Thyroid gland (tissue), 4 donors: Measurements from ENCODE around the gene MALL. TPM values are rescaled to one million over a fixed set of nuclear protein-coding genes. Genes with fewer than 3 reads are reported as not detected.
A peak's percentile ranks its signal among the peaks of the same experiment; 100 is the strongest.

ENCODE experiments used
- DNase-seq, 2 donors: peaks; one replicate each; pipeline ENCODE4 v3.0.0-alpha.2; 2019
- H3K27ac ChIP-seq, 3 donors: fragments of 200-600 bp; sonication (generic); 1 replicate in 2 of 3; 2 replicates in 1 of 3; pipeline ENCODE4 v1.5.1; 2016 to 2019; ENCODE audit warnings: mild to moderate bottlenecking in 1 of 3, moderate library complexity in 1 of 3
- H3K27me3 ChIP-seq: fragments of 200-600 bp; sonication (generic); one replicate; pipeline ENCODE4 v1.5.1; 2019
- H3K36me3 ChIP-seq, 2 donors: fragments of 200-600 bp; sonication (generic); one replicate each; pipeline ENCODE4 v1.5.1; 2016 to 2019
- H3K4me1 ChIP-seq, 2 donors: fragments of 200-600 bp; sonication (generic); one replicate each; pipeline ENCODE4 v1.5.1; 2017 to 2019
- H3K4me3 ChIP-seq, 3 donors: fragments of 200-600 bp; sonication (generic); replicated peaks in 1 of 3; 1 replicate in 2 of 3; 2 replicates in 1 of 3; pipeline ENCODE4 v1.5.1; 2016; ENCODE audit warnings: mild to moderate bottlenecking in 1 of 3
- H3K9me3 ChIP-seq: fragments of 200-600 bp; sonication (generic); one replicate; pipeline ENCODE4 v1.5.1; 2017
- POLR2A ChIP-seq, 2 donors: fragments of 450-650 bp; IDR thresholded peaks; one replicate each; pipeline ENCODE4 v1.6.1; 2017; ENCODE audit warnings: antibody characterized with exemption in 2 of 2, mild to moderate bottlenecking in 2 of 2, moderate library complexity in 1 of 2
- WGBS, 2 donors: methylation state at CpG; one replicate each; pipeline ENCODE4 v1.1.5; 2017; 5-methylcytosine and 5-hydroxymethylcytosine counted together
- intact Hi-C: fragments of 100-400 bp; cut with DNase I; formaldehyde crosslinking; loops from one replicate; pipeline ENCODE4 v1.15.1; 2023
- total RNA-seq, 4 donors: library from RNA; depleted of rRNA; stranded (reverse); fragments of >200 nt; gene quantifications; one replicate each; pipeline ENCODE4 v1.2.3, GENCODE V29; 2016
- TF ChIP-seq, protein P1 (sequence below), 6 experiments: fragments of 200-600 bp in 3 of 6; fragments of 450-650 bp in 3 of 6; sonication (generic) in 3 of 6; IDR thresholded peaks; one replicate each; pipeline ENCODE4 v1.5.1; 2016 to 2019; ENCODE audit warnings: antibody characterized with exemption in 6 of 6, mild to moderate bottlenecking in 2 of 6, inconsistent platforms in 1 of 6, moderate library complexity in 1 of 6

Gene MALL
- total RNA-seq, 4 donors from 2014 or later, result 13.3 to 54.4 (median 25.0) TPM

DNA sequence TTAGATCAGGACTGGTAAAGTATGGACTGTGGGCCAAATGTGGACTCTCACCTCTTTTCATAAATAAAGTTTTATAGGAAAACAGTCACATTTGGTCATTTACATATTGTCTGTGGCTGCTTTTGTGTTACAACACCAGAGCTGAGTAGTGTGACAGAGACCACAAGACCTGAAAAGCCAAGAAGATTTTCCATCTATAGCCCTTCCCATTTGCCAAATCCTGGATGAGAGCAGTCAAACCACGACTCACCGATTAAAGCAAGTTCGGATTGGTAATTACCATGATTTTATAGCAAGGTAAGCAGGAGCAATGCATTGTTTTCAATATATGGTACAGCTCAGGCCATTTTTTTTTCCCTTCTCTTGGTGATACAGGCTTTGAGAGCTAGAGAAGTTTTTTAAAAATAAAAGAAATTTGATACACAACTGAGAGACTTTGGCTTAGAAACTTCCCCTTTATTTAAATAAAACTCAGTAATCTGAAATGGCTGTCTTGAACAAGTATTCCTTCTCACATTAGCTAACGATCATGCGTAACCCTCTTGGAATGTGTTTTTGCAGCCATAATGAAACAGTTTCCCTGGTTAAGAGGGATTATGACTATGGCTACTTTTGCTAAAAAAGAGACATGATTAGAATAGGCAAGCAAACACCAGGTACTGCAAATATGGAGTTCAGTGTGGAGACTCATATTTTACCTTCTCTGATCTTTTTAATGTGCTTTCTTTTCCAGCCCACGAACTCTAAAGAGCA is 9.5 kb upstream of the MALL start:
- Histone ChIP-seq H3K27me3 (no peaks in the 10 kb centered on the region), H3K27ac (no peak overlapping the region), H3K4me3 (no peak overlapping the region), H3K4me1 (peaks cover 0 to 13% of the 10 kb centered on the region in 2 donors), H3K9me3 (no peaks in the 10 kb centered on the region), H3K36me3 (no peaks in the 10 kb centered on the region)
- WGBS, 2 donors, result 89 to 92% methylated on average over 6 of the region's 6 CpGs
- DNase-seq, result no peak
- intact Hi-C loops, result no loop called here
- no peak for TF ChIP-seq POLR2A (IDR thresholded peaks at IDR 0.05)
- TF ChIP-seq, protein P1, sequence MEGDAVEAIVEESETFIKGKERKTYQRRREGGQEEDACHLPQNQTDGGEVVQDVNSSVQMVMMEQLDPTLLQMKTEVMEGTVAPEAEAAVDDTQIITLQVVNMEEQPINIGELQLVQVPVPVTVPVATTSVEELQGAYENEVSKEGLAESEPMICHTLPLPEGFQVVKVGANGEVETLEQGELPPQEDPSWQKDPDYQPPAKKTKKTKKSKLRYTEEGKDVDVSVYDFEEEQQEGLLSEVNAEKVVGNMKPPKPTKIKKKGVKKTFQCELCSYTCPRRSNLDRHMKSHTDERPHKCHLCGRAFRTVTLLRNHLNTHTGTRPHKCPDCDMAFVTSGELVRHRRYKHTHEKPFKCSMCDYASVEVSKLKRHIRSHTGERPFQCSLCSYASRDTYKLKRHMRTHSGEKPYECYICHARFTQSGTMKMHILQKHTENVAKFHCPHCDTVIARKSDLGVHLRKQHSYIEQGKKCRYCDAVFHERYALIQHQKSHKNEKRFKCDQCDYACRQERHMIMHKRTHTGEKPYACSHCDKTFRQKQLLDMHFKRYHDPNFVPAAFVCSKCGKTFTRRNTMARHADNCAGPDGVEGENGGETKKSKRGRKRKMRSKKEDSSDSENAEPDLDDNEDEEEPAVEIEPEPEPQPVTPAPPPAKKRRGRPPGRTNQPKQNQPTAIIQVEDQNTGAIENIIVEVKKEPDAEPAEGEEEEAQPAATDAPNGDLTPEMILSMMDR (IDR thresholded peaks at IDR 0.05), result no peak

DNA sequence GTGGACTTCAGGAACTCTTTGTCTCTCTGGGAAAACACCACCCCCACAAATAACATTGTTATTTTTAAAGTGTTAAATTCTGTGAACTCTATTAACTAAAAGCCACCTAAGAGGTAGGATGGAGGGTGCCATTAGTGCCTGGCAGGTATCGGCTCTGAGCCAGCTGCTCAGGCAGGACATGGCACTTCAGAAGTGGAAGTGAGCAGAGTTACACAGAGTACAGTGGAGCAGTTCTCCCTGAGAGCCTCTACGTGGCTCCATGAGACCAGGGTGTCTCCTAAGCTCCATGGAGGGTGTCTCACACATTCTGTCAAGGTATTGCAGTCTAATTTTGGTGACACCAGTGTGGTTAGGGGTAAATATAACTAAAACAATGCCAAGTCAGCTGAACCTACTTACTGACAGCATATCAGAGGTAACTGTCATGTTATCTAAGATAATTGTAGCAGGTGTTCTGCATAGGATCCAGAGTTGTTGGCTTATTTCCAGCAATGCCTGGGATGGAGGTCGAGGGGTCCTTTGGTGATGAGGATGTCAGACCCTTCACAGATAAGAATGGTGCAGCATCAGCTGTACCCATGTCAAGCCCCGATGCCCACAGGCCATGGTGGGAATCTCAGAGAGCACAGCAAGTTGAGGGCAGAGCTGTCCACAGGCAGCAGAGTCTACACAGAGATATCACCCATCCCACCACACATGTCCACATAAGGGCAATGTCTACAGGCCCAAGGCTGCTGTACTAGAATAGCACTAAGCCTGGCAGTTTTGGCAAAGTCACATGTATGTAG is 8.6 kb upstream of the MALL start:
- TF ChIP-seq, protein P1 (IDR thresholded peaks at IDR 0.05), result peak in 1 of 6 experiments; percentile 23
- TF ChIP-seq POLR2A (IDR thresholded peaks at IDR 0.05), result no peak
- 60 to 67% methylated on average over 4 of the region's 4 CpGs for WGBS, 2 donors
- Histone ChIP-seq H3K27me3 (no peaks in the 10 kb centered on the region), H3K4me3 (no peak overlapping the region), H3K9me3 (no peaks in the 10 kb centered on the region), H3K36me3 (no peaks in the 10 kb centered on the region), H3K27ac (no peak overlapping the region), H3K4me1 (peaks cover 0 to 15% of the 10 kb centered on the region in 2 donors)
- DNase-seq, result peak; percentile 37 to 49
- intact Hi-C loops, result no loop called here

DNA sequence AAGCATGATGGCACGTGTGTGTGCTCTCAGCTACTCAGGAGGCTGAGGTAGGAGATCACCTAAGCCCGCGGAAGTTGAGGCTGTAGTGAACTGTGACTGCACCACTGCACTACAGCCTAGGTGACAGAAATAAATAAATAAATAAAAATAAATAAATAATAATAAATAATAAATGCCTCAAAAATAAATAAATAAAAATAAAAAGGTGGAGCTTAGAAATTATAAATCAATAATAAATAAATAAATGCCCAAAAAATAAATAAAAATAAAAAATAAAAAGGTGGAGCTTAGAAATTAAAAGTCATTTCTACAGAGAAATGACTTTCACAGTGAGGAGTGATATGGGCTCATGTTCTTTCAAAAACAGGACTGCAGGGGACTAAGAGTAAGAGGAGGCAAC is 6.0 kb upstream of the MALL start:
- 86 to 93% methylated on average over 3 of the region's 3 CpGs for WGBS, 2 donors
- H3K4me1 ChIP-seq, result peaks cover 2 to 19% of the 10 kb centered on the region in 2 donors
- no peak for DNase-seq
- no peaks in the 10 kb centered on the region for H3K9me3 ChIP-seq
- no peak overlapping the region for H3K4me3 ChIP-seq
- TF ChIP-seq, protein P1 (IDR thresholded peaks at IDR 0.05), result no peak
- no peak for TF ChIP-seq POLR2A (IDR thresholded peaks at IDR 0.05)
- no peak overlapping the region for H3K27ac ChIP-seq
- H3K27me3 ChIP-seq, result no peaks in the 10 kb centered on the region
- no peaks in the 10 kb centered on the region for H3K36me3 ChIP-seq
- intact Hi-C loops, result no loop called here

DNA sequence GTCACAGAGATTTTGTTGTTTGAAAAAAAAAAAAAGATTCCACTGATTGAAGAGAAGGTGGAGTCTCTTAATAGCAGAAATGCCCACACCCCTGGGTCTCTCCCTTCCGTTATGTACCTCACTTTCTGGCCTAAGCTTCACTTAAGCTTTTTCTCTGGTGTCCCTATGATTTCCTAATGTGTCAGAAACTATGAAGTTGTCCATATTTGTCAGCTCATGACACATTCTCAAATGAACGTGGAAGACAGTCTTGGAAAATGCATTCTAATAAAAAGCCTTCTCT is 5.4 kb upstream of the MALL start:
- intact Hi-C loops, result no loop called here
- TF ChIP-seq, protein P1 (IDR thresholded peaks at IDR 0.05), result no peak
- no peak for TF ChIP-seq POLR2A (IDR thresholded peaks at IDR 0.05)
- no peak overlapping the region for H3K4me3 ChIP-seq
- H3K27me3 ChIP-seq, result no peaks in the 10 kb centered on the region
- DNase-seq, result no peak
- no peak overlapping the region for H3K27ac ChIP-seq
- WGBS, 2 donors, result 73 to 77% methylated on average over 2 of the region's 2 CpGs
- peaks cover 8 to 25% of the 10 kb centered on the region in 2 donors for H3K4me1 ChIP-seq
- H3K9me3 ChIP-seq, result no peaks in the 10 kb centered on the region
- H3K36me3 ChIP-seq, result no peaks in the 10 kb centered on the region
